Subcutaneous adipose tissue (tissue), 4 donors: ENCODE measurements around the gene PXYLP1. TPM values are rescaled to one million over a fixed set of nuclear protein-coding genes. Genes with fewer than 3 reads are reported as not detected.

ENCODE experiments used
- CTCF ChIP-seq: fragments of 450-650 bp; IDR thresholded peaks from one replicate; pipeline ENCODE4 v1.5.1; 2016; ENCODE audit warnings: low read depth, mild to moderate bottlenecking, control low read depth, antibody characterized with exemption, moderate library complexity
- total RNA-seq, 4 donors: library from RNA; depleted of rRNA; stranded (reverse); fragments of >200 nt; gene quantifications; one replicate each; pipeline ENCODE4 v1.1.0, GENCODE V29; 2016

Gene PXYLP1
- total RNA-seq, 4 donors from 2014 or later = 5.4 to 12.8 (median 9.6) TPM

DNA sequence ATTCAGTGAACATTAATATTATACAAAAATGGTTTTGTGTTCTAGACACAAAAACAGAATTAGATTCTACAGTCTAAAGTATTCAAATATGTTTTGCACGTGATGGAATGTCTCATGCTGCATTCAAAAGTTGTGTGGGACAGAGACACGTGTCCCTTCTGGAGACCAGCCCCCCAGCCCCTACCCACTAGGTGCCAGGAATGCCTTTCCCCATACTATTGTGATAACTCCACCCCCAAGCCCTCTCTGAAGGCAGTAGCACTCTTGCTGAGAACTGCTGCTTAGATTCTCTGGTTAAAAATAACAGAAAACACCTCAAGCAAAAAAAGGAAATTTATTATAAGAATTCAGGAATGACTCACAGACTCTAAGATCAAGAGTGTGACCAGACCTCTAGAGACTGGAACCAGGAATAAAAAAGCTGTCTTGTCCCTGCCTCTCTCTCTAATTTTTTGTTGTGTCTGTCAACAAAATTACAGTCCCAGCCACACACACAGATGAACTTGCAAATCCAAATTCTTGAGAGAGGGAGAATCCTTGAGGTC, 57.7 kb downstream of the PXYLP1 start:
- no peak for TF ChIP-seq CTCF

DNA sequence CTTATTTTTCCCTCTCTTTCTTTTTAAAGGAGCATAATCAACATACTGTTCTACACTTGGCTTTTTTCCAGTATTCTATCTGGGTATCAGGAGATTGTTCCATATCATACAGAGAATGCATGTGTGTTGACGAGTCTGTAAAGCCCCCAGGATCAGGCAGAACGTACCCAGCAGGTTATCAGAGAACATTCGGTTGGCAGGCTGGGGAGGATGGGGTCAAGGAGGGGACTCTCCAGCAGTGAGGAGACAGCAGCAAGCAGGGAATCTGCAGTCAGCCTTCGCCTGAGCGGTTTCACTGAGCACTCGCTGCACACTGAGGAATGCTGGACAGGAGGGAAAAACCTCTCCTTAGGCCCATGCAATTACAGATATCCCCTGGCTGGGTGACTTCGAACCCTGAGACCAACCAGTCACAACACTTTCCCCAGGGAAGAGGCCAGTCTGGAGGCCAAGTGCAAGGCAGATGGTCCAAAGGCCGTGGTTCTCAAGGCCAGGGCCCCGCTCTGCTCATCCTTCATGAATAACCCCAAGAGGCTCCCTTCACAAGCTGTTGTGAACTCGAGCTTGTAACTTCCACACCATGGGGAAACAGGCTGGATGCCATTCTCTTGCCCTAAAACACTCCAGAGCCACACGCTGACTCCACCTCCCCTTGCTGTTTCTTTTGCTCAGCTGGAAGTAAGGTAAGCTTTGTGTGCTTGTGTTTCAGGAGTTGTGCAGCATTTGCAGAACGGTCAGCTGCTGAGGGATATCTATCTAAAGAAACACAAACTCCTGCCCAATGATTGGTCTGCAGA, 60.1 kb downstream of the PXYLP1 start:
- TF ChIP-seq CTCF = no peak

- no peak for TF ChIP-seq CTCF
These were observed 60.9 kb downstream of the PXYLP1 start for GRCh38 chr3:141292356-141293058.

DNA sequence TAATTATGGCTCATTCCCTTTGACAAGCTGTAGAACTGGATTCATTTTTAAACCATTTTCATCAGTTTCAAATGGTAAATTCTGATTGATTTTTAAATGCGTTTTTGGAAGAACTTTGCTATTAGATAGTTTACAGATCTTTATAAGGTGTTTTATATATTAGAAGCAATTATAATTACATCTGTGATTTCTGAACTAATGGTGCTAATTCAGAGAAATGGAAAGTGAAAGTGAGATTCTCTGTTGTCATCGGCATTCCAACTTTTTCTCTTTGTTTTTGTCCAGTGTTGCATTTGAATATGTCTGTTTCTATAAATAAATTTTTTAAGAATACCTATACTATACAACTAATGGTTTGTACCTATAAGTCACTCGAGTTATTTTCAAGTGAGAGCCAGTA, 62.7 kb downstream of the PXYLP1 start:
- TF ChIP-seq CTCF = no peak

DNA sequence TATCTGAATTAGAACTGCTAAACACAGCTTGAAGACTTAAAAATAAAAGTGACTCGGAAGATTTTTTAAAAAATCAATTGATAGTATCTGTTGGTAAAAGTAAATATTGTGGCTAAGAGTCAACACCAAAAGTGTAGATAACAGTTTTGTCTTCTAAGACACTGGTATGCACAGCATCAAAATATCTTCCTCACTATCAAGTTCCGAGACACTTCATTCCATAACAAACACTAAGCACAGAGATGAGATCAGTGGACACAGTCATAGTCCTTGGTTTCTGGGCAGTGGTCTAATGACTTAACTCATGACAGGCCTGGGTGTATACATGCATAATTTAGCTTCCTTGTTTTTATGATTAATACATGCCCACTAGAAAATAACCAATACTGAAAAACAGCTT, 63.2 kb downstream of the PXYLP1 start:
- no peak for TF ChIP-seq CTCF

- TF ChIP-seq CTCF = no peak
These were observed 70.9 kb downstream of the PXYLP1 start for GRCh38 chr3:141302364-141303141.
